Measurements from ENCODE around the gene ATP8B4.

ATP8B4 gene

GRCh38 chr15:49989498-49989897, 129.5 kb downstream of the ATP8B4 start:
- TF ChIP-seq NFIC (IDR thresholded peaks at IDR 0.05) (no peak), CEBPB (IDR thresholded peaks at IDR 0.05) (no peak), YY1 (IDR thresholded peaks at IDR 0.05; ENCODE audit: low read depth) (no peak), TAF1 (IDR thresholded peaks at IDR 0.05; ENCODE audit: low read depth) (no peak), FOXM1 (IDR thresholded peaks at IDR 0.05; ENCODE audit: borderline replicate concordance, low read depth) (no peak), TEAD4 (IDR thresholded peaks at IDR 0.05) (no peak), EP300 (IDR thresholded peaks at IDR 0.05; ENCODE audit: borderline replicate concordance) (no peak), MAX (IDR thresholded peaks at IDR 0.05) (no peak), REST (IDR thresholded peaks at IDR 0.05; ENCODE audit: low read depth) (no peak), CREB1 (IDR thresholded peaks at IDR 0.05; ENCODE audit: low read depth) (no peak), TCF12 (IDR thresholded peaks at IDR 0.05; ENCODE audit: low read depth) (no peak)

- TF ChIP-seq CEBPB (IDR thresholded peaks at IDR 0.05): no peak
- no peak for TF ChIP-seq YY1 (IDR thresholded peaks at IDR 0.05; ENCODE audit: low read depth)
- no peak for TF ChIP-seq TCF12 (IDR thresholded peaks at IDR 0.05; ENCODE audit: low read depth)
- TF ChIP-seq TAF1 (IDR thresholded peaks at IDR 0.05; ENCODE audit: low read depth): no peak
- no peak for TF ChIP-seq TEAD4 (IDR thresholded peaks at IDR 0.05)
- TF ChIP-seq EP300 (IDR thresholded peaks at IDR 0.05; ENCODE audit: borderline replicate concordance): no peak
- no peak for TF ChIP-seq FOXM1 (IDR thresholded peaks at IDR 0.05; ENCODE audit: borderline replicate concordance, low read depth)
- TF ChIP-seq RAD21 (IDR thresholded peaks at IDR 0.05; ENCODE audit: low read depth): no peak
- no peak for TF ChIP-seq CREB1 (IDR thresholded peaks at IDR 0.05; ENCODE audit: low read depth)
- no peak for TF ChIP-seq USF1 (IDR thresholded peaks at IDR 0.05)
- TF ChIP-seq NFIC (IDR thresholded peaks at IDR 0.05): no peak
- no peak for TF ChIP-seq MAX (IDR thresholded peaks at IDR 0.05)
- TF ChIP-seq ZBTB7A (IDR thresholded peaks at IDR 0.05; ENCODE audit: low read depth): no peak
These were observed 130.3 kb downstream of the ATP8B4 start for GRCh38 chr15:49988766-49989165.

GRCh38 chr15:49987896-49988295, 131.1 kb downstream of the ATP8B4 start:
- TF ChIP-seq FOXM1 (IDR thresholded peaks at IDR 0.05; ENCODE audit: borderline replicate concordance, low read depth) (no peak), TCF12 (IDR thresholded peaks at IDR 0.05; ENCODE audit: low read depth) (no peak)

- TF ChIP-seq TAF1 (IDR thresholded peaks at IDR 0.05; ENCODE audit: low read depth): no peak
- TF ChIP-seq NFIC (IDR thresholded peaks at IDR 0.05): no peak
- no peak for TF ChIP-seq USF1 (IDR thresholded peaks at IDR 0.05)
- no peak for TF ChIP-seq RAD21 (IDR thresholded peaks at IDR 0.05; ENCODE audit: low read depth)
- TF ChIP-seq TCF12 (IDR thresholded peaks at IDR 0.05; ENCODE audit: low read depth): no peak
- TF ChIP-seq EGR1 (IDR thresholded peaks at IDR 0.05): no peak
- no peak for TF ChIP-seq REST (IDR thresholded peaks at IDR 0.05; ENCODE audit: low read depth)
- no peak for TF ChIP-seq CEBPB (IDR thresholded peaks at IDR 0.05)
- no peak for TF ChIP-seq TEAD4 (IDR thresholded peaks at IDR 0.05)
- TF ChIP-seq MAX (IDR thresholded peaks at IDR 0.05): no peak
- no peak for TF ChIP-seq YY1 (IDR thresholded peaks at IDR 0.05; ENCODE audit: low read depth)
- no peak for TF ChIP-seq CREB1 (IDR thresholded peaks at IDR 0.05; ENCODE audit: low read depth)
- no peak for TF ChIP-seq EP300 (IDR thresholded peaks at IDR 0.05; ENCODE audit: borderline replicate concordance)
- no peak for TF ChIP-seq FOXM1 (IDR thresholded peaks at IDR 0.05; ENCODE audit: borderline replicate concordance, low read depth)
- TF ChIP-seq ZBTB7A (IDR thresholded peaks at IDR 0.05; ENCODE audit: low read depth): no peak
These were observed 131.7 kb downstream of the ATP8B4 start for GRCh38 chr15:49987198-49987785.

GRCh38 chr15:49986326-49986725, 132.7 kb downstream of the ATP8B4 start:
- TF ChIP-seq TAF1 (IDR thresholded peaks at IDR 0.05; ENCODE audit: low read depth): no peak
- no peak for TF ChIP-seq EGR1 (IDR thresholded peaks at IDR 0.05)
- no peak for TF ChIP-seq FOXM1 (IDR thresholded peaks at IDR 0.05; ENCODE audit: borderline replicate concordance, low read depth)
- no peak for TF ChIP-seq CREB1 (IDR thresholded peaks at IDR 0.05; ENCODE audit: low read depth)
- no peak for TF ChIP-seq REST (IDR thresholded peaks at IDR 0.05; ENCODE audit: low read depth)
- TF ChIP-seq TEAD4 (IDR thresholded peaks at IDR 0.05): no peak
- no peak for TF ChIP-seq NFIC (IDR thresholded peaks at IDR 0.05)
- no peak for TF ChIP-seq MAX (IDR thresholded peaks at IDR 0.05)
- TF ChIP-seq RAD21 (IDR thresholded peaks at IDR 0.05; ENCODE audit: low read depth): no peak

Measured in Ishikawa (cell line).